Nephron progenitor cell (in vitro differentiated cells): ENCODE results near the gene HTRA3.

Experiments used
- DNase-seq: peaks from one replicate; pipeline ENCODE4 v3.0.0; 2021
- H3K27ac Mint-ChIP-seq: 2 replicates; pipeline ENCODE4 v1.8.0; 2021; ENCODE audit warnings: mild to moderate bottlenecking, moderate library complexity, mixed read lengths
- H3K27me3 Mint-ChIP-seq: 2 replicates; pipeline ENCODE4 v1.8.0; 2021; ENCODE audit warnings: mild to moderate bottlenecking, low read depth, mixed read lengths; ENCODE audit not compliant: poor library complexity
- H3K36me3 Mint-ChIP-seq: 2 replicates; pipeline ENCODE4 v1.8.0; 2021; ENCODE audit warnings: low read depth, mixed read lengths
- H3K4me1 Mint-ChIP-seq: 2 replicates; pipeline ENCODE4 v1.8.0; 2021; ENCODE audit warnings: mixed read lengths
- H3K4me3 Mint-ChIP-seq: 2 replicates; pipeline ENCODE4 v1.8.0; 2021; ENCODE audit warnings: mild to moderate bottlenecking, moderate library complexity, mixed read lengths
- H3K9me3 Mint-ChIP-seq: 2 replicates; pipeline ENCODE4 v1.8.0; 2021; ENCODE audit warnings: mild to moderate bottlenecking, moderate library complexity, mixed read lengths
- TF ChIP-seq, protein P1 (sequence below): fragments of 200-600 bp; sonication (generic); IDR thresholded peaks from 2 replicates; pipeline ENCODE4 v1.5.0; 2021; ENCODE audit warnings: antibody characterized with exemption

HTRA3 gene

DNA sequence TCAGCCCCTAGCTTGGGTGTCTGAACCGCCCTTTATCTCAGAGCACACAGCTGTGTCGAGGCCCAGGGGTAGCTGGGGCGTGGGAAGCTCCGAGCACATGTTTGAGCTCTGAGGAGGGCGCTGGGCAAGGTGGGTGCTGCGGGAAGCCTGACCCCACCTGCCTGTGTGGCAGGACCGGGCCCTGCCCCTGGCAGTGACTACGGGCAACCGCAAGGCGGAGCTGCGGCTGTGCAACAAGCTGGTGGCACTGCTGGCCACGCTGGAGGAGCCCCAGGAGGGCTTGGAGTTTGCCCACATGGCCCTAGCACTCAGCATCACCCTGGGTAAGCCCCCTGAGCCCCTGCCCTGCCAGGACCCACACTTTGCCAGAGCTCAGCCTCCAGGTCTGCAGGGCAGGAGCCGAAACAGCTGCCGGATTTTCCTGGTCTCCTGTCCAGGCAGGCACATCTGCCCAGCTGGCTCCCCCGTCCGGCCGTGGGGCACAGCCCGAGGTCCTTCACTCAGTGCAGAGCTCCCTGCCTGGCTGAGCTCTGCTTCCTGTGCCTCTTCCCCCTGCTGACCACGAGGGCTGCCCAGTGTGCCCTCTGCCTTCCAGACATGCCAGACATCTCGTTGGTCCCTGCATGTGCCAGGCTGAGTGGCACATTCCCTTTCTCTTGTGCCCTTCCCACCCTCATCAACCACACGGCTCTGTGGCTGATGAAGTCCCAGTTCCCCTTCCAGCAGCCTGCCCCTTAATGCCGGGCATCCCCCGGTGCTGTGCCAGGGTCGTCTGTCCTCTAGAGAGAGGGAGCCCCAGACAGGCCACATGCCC lies 33.2 kb upstream of the HTRA3 start:
- no peak overlapping the region for H3K27ac Mint-ChIP-seq
- no peaks in the 10 kb centered on the region for H3K36me3 Mint-ChIP-seq
- no peak for DNase-seq
- peaks cover 10% of the 10 kb centered on the region for H3K4me1 Mint-ChIP-seq
- peaks cover 4% of the 10 kb centered on the region for H3K27me3 Mint-ChIP-seq
- H3K9me3 Mint-ChIP-seq: no peaks in the 10 kb centered on the region
- no peak overlapping the region for H3K4me3 Mint-ChIP-seq
- TF ChIP-seq, protein P1, sequence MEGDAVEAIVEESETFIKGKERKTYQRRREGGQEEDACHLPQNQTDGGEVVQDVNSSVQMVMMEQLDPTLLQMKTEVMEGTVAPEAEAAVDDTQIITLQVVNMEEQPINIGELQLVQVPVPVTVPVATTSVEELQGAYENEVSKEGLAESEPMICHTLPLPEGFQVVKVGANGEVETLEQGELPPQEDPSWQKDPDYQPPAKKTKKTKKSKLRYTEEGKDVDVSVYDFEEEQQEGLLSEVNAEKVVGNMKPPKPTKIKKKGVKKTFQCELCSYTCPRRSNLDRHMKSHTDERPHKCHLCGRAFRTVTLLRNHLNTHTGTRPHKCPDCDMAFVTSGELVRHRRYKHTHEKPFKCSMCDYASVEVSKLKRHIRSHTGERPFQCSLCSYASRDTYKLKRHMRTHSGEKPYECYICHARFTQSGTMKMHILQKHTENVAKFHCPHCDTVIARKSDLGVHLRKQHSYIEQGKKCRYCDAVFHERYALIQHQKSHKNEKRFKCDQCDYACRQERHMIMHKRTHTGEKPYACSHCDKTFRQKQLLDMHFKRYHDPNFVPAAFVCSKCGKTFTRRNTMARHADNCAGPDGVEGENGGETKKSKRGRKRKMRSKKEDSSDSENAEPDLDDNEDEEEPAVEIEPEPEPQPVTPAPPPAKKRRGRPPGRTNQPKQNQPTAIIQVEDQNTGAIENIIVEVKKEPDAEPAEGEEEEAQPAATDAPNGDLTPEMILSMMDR: no peak

DNA sequence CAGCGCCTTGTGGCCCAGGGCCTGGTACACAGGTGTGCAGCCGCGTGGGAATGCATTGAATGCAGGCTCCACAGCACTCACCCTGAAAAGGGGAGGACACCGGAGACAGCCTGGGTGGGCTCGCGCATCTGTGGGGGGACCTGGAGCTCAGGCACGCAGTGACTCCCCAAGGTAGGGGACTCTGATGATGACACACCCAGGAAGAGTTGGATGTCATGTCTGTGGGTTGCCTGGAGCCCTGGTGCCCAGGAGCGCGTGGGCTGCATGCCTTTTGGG lies 32.7 kb upstream of the HTRA3 start:
- no peaks in the 10 kb centered on the region for H3K9me3 Mint-ChIP-seq
- H3K4me3 Mint-ChIP-seq: no peak overlapping the region
- H3K27ac Mint-ChIP-seq: no peak overlapping the region
- H3K4me1 Mint-ChIP-seq: peaks cover 12% of the 10 kb centered on the region
- peaks cover 4% of the 10 kb centered on the region for H3K27me3 Mint-ChIP-seq
- TF ChIP-seq, protein P1: no peak
- no peaks in the 10 kb centered on the region for H3K36me3 Mint-ChIP-seq
- DNase-seq: no peak

DNA sequence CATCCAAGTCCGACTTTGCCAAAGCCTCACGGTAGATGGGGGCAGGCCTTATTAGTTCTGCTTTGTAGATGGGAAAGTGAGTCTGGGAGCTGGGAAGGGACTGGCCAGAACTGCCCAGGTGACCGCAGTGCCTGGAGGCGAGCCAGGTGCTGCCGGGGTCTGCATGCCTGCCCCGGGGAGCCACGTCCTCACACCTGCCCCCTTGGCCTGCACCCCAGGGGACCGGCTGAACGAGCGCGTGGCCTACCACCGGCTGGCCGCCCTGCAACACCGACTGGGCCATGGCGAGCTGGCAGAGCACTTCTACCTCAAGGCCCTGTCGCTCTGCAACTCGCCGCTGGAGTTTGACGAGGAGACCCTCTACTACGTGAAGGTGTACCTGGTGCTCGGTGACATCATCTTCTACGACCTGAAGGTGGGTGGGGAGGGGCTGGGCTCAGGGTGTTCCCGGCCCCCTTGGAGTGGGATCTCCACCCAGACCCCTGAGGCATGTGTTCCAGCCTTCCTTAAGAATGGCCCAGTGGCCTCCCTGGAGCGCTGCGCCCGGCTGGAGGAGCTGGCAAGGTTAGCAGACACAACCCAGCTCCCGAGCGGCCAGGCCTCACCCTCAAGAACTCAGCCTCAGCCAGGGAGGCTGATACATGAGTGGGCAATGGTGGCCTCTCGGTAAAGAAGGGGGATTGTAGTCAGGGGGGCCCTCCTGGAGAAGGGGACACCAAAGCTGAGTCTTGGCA lies 32.1 kb upstream of the HTRA3 start:
- Mint-ChIP-seq H3K27me3 (peaks cover 4% of the 10 kb centered on the region), H3K9me3 (no peaks in the 10 kb centered on the region), H3K4me1 (peaks cover 18% of the 10 kb centered on the region), H3K27ac (no peak overlapping the region), H3K4me3 (no peak overlapping the region), H3K36me3 (no peaks in the 10 kb centered on the region)
- TF ChIP-seq, protein P1: no peak
- DNase-seq: no peak

DNA sequence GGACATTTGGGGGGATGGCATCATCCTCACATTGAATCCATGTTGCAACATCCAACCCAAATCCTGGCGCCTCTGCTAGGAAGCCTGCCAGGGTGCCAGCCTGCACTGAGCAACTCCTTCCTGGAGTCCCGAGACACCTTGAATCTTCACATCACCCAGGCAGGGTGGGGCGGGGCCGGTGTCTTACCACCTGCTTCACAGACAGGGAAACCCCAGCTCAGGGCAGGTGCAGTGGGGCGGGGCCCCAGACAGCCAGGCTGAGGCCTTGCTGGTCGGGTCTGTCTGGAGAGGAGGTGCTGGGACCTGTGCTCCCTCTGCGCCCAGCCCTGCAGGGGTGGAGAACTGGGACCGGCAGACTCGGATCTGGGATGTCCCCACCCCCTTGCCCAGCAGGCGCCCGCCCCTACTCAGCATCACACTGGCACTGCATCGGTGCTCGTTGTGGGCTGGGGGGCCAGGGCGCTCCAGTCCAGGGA lies 31.5 kb upstream of the HTRA3 start:
- H3K27ac Mint-ChIP-seq: no peak overlapping the region
- H3K27me3 Mint-ChIP-seq: peaks cover 4% of the 10 kb centered on the region
- no peaks in the 10 kb centered on the region for H3K9me3 Mint-ChIP-seq
- TF ChIP-seq, protein P1: no peak
- no peaks in the 10 kb centered on the region for H3K36me3 Mint-ChIP-seq
- DNase-seq: no peak
- peaks cover 25% of the 10 kb centered on the region for H3K4me1 Mint-ChIP-seq
- H3K4me3 Mint-ChIP-seq: no peak overlapping the region

DNA sequence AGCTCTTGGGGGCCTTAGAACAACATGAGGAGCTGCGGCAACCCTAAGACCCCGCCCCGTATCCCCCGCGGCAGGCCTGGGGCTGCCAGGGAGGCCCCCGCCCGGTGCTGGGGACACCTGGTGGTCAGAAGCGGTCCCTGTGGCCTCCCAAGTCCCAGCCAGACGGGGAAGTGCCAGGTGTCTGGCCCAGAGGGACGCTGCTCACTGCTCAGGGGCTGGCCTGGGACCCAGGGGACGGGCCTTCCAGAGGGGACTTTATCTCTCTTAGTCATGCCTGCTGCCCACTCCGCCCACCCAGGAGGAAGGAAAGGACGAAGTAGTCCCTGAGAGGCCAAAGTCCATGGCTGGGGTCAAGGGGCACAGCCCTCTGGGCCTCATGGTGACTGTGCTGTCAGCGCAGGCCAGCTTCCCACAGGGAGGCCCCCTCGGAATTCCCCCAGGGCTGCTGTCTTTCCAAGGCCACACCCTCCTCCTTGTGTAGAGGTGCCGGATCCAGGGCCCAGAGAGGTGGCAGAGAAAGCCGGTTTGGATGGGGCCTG lies 31.0 kb upstream of the HTRA3 start:
- no peak overlapping the region for H3K27ac Mint-ChIP-seq
- H3K9me3 Mint-ChIP-seq: no peaks in the 10 kb centered on the region
- H3K4me1 Mint-ChIP-seq: peaks cover 26% of the 10 kb centered on the region
- H3K4me3 Mint-ChIP-seq: no peak overlapping the region
- H3K36me3 Mint-ChIP-seq: no peaks in the 10 kb centered on the region
- H3K27me3 Mint-ChIP-seq: peaks cover 4% of the 10 kb centered on the region
- TF ChIP-seq, protein P1: peak; percentile 60
- DNase-seq: peak; percentile 68
